ENCODE measurements around the gene PAPPA2. TPM values are rescaled to one million over a fixed set of nuclear protein-coding genes. Genes with fewer than 3 reads are reported as not detected.

The PAPPA2 gene
- total RNA-seq, 4 donors from 2014 or later: under 0.01 to 3.1 (median 0.45) TPM

DNA sequence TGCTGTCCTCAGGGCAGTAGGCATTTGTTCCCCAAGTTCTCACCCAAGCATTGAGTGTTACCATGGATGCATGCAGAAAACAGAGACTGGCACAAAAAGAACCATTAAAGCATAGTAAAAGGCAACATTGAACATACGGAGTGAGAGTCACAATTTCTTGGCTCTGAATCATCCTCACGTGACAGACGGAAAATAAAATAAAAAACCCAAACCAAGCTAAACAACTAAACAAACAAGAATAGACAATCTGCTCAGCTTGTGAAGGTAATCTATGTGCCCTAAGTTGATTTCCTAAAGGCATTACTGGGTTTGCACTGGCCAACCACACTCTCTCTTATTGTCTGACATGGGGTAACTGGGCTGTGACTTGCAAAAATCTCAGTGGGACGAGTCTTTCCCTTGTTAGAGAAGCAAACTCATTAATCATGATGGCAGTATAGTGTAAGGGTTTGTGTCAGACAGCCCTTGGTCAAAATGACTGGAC, 395.5 kb downstream of the PAPPA2 start:
- H3K27me3 ChIP-seq: no peaks in the 10 kb centered on the region
- TF ChIP-seq POLR2A (IDR thresholded peaks at IDR 0.05; ENCODE audit: low read depth) (no peak), EP300 (IDR thresholded peaks at IDR 0.05) (no peak), POLR2AphosphoS5 (IDR thresholded peaks at IDR 0.05) (no peak)
- TF ChIP-seq, protein P1, sequence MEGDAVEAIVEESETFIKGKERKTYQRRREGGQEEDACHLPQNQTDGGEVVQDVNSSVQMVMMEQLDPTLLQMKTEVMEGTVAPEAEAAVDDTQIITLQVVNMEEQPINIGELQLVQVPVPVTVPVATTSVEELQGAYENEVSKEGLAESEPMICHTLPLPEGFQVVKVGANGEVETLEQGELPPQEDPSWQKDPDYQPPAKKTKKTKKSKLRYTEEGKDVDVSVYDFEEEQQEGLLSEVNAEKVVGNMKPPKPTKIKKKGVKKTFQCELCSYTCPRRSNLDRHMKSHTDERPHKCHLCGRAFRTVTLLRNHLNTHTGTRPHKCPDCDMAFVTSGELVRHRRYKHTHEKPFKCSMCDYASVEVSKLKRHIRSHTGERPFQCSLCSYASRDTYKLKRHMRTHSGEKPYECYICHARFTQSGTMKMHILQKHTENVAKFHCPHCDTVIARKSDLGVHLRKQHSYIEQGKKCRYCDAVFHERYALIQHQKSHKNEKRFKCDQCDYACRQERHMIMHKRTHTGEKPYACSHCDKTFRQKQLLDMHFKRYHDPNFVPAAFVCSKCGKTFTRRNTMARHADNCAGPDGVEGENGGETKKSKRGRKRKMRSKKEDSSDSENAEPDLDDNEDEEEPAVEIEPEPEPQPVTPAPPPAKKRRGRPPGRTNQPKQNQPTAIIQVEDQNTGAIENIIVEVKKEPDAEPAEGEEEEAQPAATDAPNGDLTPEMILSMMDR (IDR thresholded peaks at IDR 0.05): no peak
- H3K27ac ChIP-seq (replicated peaks in 1 of 4): no peak overlapping the region
- H3K9me3 ChIP-seq: no peaks in the 10 kb centered on the region
- intact Hi-C loops (cut with DNase I): no loop called here
- no peaks in the 10 kb centered on the region for H3K36me3 ChIP-seq
- peaks cover 0 to 3% (median 0%) of the 10 kb centered on the region in 4 donors for H3K4me1 ChIP-seq
- DNase-seq (ENCODE audit: extremely low spot score): no peak
- 59% methylated on average over 4 of the region's 4 CpGs for WGBS
- no peak overlapping the region for H3K4me3 ChIP-seq

DNA sequence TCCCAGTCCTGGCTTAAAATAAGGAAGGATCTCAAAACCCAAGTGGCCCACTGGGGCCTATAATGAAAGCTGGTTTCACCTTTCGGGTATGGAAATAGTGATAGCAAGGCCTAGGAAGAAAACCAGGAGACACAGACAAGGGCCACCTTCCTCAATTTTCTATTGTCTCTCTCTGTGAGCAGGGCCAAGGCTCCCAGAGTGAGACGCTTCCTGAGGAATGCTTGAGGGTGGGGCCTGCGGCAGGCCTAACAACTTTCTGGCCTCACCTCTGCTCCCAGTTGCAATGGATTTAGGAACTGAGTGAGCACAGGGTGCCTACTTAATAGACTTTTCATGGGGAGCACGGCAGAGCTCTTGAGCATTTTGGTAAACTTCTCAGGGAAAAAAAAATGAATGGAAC, 400.6 kb downstream of the PAPPA2 start:
- no peak for DNase-seq (ENCODE audit: extremely low spot score)
- no peaks in the 10 kb centered on the region for H3K27me3 ChIP-seq
- H3K9me3 ChIP-seq: no peaks in the 10 kb centered on the region
- TF ChIP-seq POLR2A (IDR thresholded peaks at IDR 0.05; ENCODE audit: low read depth): no peak
- TF ChIP-seq POLR2AphosphoS5 (IDR thresholded peaks at IDR 0.05): no peak
- TF ChIP-seq, protein P1 (IDR thresholded peaks at IDR 0.05): no peak
- TF ChIP-seq EP300 (IDR thresholded peaks at IDR 0.05): no peak
- H3K4me3 ChIP-seq: no peak overlapping the region
- H3K27ac ChIP-seq (replicated peaks in 1 of 4): no peak overlapping the region
- intact Hi-C loops (cut with DNase I): no loop called here
- no peaks in the 10 kb centered on the region for H3K4me1 ChIP-seq
- no peaks in the 10 kb centered on the region for H3K36me3 ChIP-seq
- WGBS: 77% methylated on average over 4 of the region's 4 CpGs

DNA sequence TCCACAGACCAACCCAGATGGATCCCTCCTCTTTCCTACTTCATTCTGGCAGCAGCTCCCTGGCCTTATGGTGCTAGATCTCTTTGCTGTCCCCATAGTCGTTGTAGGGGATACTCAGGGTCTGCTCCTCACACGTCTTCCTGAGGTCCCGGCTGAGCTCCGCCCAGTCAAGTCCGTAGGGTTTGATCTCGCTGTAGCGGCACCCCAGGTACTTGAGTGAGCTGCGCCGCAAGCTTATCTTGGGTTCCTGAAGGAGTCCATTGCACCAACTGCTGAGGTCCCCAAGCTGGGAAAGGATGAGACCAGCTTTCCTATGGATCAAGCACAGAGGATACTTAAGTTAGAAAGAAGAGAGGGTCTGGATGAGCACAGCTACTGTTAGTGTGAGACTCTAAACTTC, 401.2 kb downstream of the PAPPA2 start:
- Histone ChIP-seq H3K4me3 (no peak overlapping the region), H3K4me1 (no peaks in the 10 kb centered on the region), H3K9me3 (no peaks in the 10 kb centered on the region), H3K36me3 (no peaks in the 10 kb centered on the region), H3K27me3 (no peaks in the 10 kb centered on the region), H3K27ac (replicated peaks in 1 of 4) (no peak overlapping the region)
- TF ChIP-seq POLR2AphosphoS5 (IDR thresholded peaks at IDR 0.05) (no peak), EP300 (IDR thresholded peaks at IDR 0.05) (no peak), POLR2A (IDR thresholded peaks at IDR 0.05; ENCODE audit: low read depth) (no peak)
- TF ChIP-seq, protein P1 (IDR thresholded peaks at IDR 0.05): no peak
- no peak for DNase-seq (ENCODE audit: extremely low spot score)
- intact Hi-C loops (cut with DNase I): no loop called here
- 87% methylated on average over 9 of the region's 9 CpGs for WGBS

DNA sequence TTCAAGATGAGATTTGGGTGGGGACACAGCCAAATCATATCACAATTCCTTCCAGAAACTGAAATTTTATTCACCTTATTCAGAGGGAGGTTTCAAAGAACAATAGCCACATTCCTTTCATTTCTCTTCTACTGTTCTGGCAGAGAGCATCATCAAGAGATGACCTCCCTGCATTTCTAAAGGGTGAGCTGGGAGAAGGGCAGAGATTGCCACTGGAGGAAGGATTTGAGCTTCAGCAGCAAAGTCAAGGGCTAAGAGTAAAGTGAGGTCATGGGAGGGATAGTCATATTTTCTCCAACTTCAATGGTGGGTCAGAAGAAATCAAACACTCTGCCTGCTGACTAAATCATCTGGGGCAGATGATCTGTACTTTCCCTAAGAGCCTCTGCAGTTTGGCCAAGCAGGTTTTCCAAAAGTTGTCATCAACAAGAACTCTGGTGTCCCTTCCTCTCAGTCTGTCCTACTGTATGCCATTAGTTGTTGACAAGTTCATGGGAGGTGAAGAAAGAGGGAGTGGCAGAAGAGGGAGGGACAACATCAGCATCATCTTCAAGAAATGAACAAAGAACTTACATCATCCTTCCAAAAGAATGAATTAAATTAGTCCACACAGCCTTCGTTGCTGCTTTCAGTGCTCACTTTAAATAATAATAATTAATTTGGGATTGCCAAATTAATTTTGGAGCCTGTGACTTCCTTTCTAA, 403.2 kb downstream of the PAPPA2 start:
- DNase-seq (ENCODE audit: extremely low spot score): no peak
- intact Hi-C loops (cut with DNase I): no loop called here
- 75% methylated on average over 1 of the region's 1 CpG for WGBS
- Histone ChIP-seq H3K9me3 (no peaks in the 10 kb centered on the region), H3K27ac (replicated peaks in 1 of 4) (no peak overlapping the region), H3K36me3 (no peaks in the 10 kb centered on the region), H3K4me1 (peaks cover 0 to 5% (median 2%) of the 10 kb centered on the region in 4 donors), H3K27me3 (no peaks in the 10 kb centered on the region), H3K4me3 (no peak overlapping the region)
- TF ChIP-seq POLR2AphosphoS5 (IDR thresholded peaks at IDR 0.05): no peak
- TF ChIP-seq POLR2A (IDR thresholded peaks at IDR 0.05; ENCODE audit: low read depth): no peak
- TF ChIP-seq, protein P1 (IDR thresholded peaks at IDR 0.05): no peak
- TF ChIP-seq EP300 (IDR thresholded peaks at IDR 0.05): no peak

All from esophagus muscularis mucosa (tissue), 4 donors.